SK-N-MC (cell line): ENCODE data around the gene SESTD1.
"Not testable (repeated sequence)": the region's sequence is repeated elsewhere in the genome, so short reads cannot be mapped to it uniquely, and the experiment has no call there.

Experiments
- DNase-seq: peaks from one replicate; pipeline ENCODE4 v3.0.0-alpha.2; 2011; ENCODE audit warnings: low read depth, low spot score
- H3K27ac ChIP-seq: fragments of 200-600 bp; sonication (generic); 2 replicates; pipeline ENCODE4 v1.5.1; 2016; ENCODE audit warnings: mixed run types
- H3K36me3 ChIP-seq: fragments of 200-600 bp; sonication (generic); 2 replicates; pipeline ENCODE4 v1.6.1; 2017; ENCODE audit warnings: antibody characterized with exemption, low read length, mixed read lengths; ENCODE audit not compliant: insufficient read depth
- H3K4me3 ChIP-seq: fragments of 200-600 bp; sonication (generic); 2 replicates; pipeline ENCODE4 v1.5.1; 2016
- H3K9ac ChIP-seq: fragments of 200-600 bp; sonication (generic); 2 replicates; pipeline ENCODE4 v1.8.0; 2017; ENCODE audit warnings: mixed run types, mixed read lengths; ENCODE audit not compliant: insufficient read length
- H3K9me3 ChIP-seq: fragments of 200-600 bp; sonication (generic); 2 replicates; pipeline ENCODE4 v1.6.1; 2017; ENCODE audit warnings: low read depth, mild to moderate bottlenecking, antibody characterized with exemption, low read length, moderate library complexity, mixed read lengths
- EZH2 ChIP-seq: fragments of 200-600 bp; sonication (generic); IDR thresholded peaks from one replicate; pipeline ENCODE4 v1.6.1; 2017; ENCODE audit warnings: antibody characterized with exemption
- FOXP2 ChIP-seq: optimal IDR thresholded peaks from 2 replicates; pipeline ENCODE3; 2011; ENCODE audit warnings: mild to moderate bottlenecking, moderate library complexity; ENCODE audit not compliant: insufficient read depth; ENCODE audit errors: extremely low read length, control extremely low read depth
- POLR2AphosphoS5 ChIP-seq: IDR thresholded peaks from 2 replicates; pipeline ENCODE4 v1.6.1; 2012; ENCODE audit warnings: mild to moderate bottlenecking, low read depth, low read length, borderline replicate concordance

The SESTD1 gene

GRCh38 chr2:179226203-179226960, 38.2 kb downstream of the SESTD1 start:
- Histone ChIP-seq H3K9ac (no peak overlapping the region), H3K36me3 (no peaks in the 10 kb centered on the region; the same call in 1 of the 2 replicates), H3K4me3 (peak overlapping the region; percentile 25; the same call in 1 of the 2 replicates), H3K27ac (peak overlapping the region; percentile 69; the same call in 1 of the 2 replicates), H3K9me3 (no peaks in the 10 kb centered on the region)
- DNase-seq, result no peak
- no peak for TF ChIP-seq FOXP2
- no peak for TF ChIP-seq EZH2
- no peak; the same call in 1 of the 2 replicates for TF ChIP-seq POLR2AphosphoS5

GRCh38 chr2:179224361-179224760, 40.3 kb downstream of the SESTD1 start:
- TF ChIP-seq FOXP2 (no peak), EZH2 (no peak), POLR2AphosphoS5 (no peak)
- Histone ChIP-seq H3K4me3 (no peak overlapping the region), H3K36me3 (no peaks in the 10 kb centered on the region; the same call in 1 of the 2 replicates), H3K27ac (no peak overlapping the region), H3K9ac (no peak overlapping the region), H3K9me3 (no peaks in the 10 kb centered on the region)
- no peak for DNase-seq

GRCh38 chr2:179222076-179222475, 42.6 kb downstream of the SESTD1 start:
- DNase-seq, result no peak
- no peak overlapping the region for H3K4me3 ChIP-seq
- no peak overlapping the region for H3K27ac ChIP-seq
- no peaks in the 10 kb centered on the region for H3K36me3 ChIP-seq
- TF ChIP-seq POLR2AphosphoS5 (no peak), FOXP2 (no peak), EZH2 (no peak)
- no peaks in the 10 kb centered on the region for H3K9me3 ChIP-seq
- no peak overlapping the region for H3K9ac ChIP-seq

- DNase-seq, result peak; percentile 50
- no peak overlapping the region for H3K27ac ChIP-seq
- TF ChIP-seq EZH2 (no peak), POLR2AphosphoS5 (no peak), FOXP2 (no peak)
- H3K9ac ChIP-seq, result no peak overlapping the region
- H3K36me3 ChIP-seq, result no peaks in the 10 kb centered on the region
- no peaks in the 10 kb centered on the region for H3K9me3 ChIP-seq
- no peak overlapping the region for H3K4me3 ChIP-seq
Measured at GRCh38 chr2:179218848-179219594, 45.6 kb downstream of the SESTD1 start.

- not testable (repeated sequence) for H3K9me3 ChIP-seq, H3K27ac ChIP-seq, H3K36me3 ChIP-seq, DNase-seq, H3K9ac ChIP-seq, H3K4me3 ChIP-seq
Measured at GRCh38 chr2:179214671-179215070, 50.0 kb downstream of the SESTD1 start.

GRCh38 chr2:179211355-179211754, 53.3 kb downstream of the SESTD1 start:
- Histone ChIP-seq H3K27ac (no peak overlapping the region), H3K4me3 (no peak overlapping the region), H3K9me3 (0 out of 2 replicates have a peak, but pooled peaks cover 5% of the 10 kb centered on the region), H3K36me3 (no peaks in the 10 kb centered on the region), H3K9ac (no peak overlapping the region)
- no peak for TF ChIP-seq EZH2
- TF ChIP-seq POLR2AphosphoS5, result no peak
- no peak for TF ChIP-seq FOXP2
- no peak for DNase-seq

GRCh38 chr2:179208277-179208676, 56.4 kb downstream of the SESTD1 start:
- not testable (repeated sequence) for H3K36me3 ChIP-seq, H3K9ac ChIP-seq, H3K4me3 ChIP-seq, DNase-seq, H3K27ac ChIP-seq
- H3K9me3 ChIP-seq, result peaks cover 10% of the 10 kb centered on the region

GRCh38 chr2:179207047-179207446, 57.6 kb downstream of the SESTD1 start:
- no peak for TF ChIP-seq POLR2AphosphoS5
- TF ChIP-seq FOXP2, result no peak
- no peak for TF ChIP-seq EZH2
- H3K4me3 ChIP-seq, result no peak overlapping the region
- H3K9me3 ChIP-seq, result peaks cover 10% of the 10 kb centered on the region
- no peak overlapping the region for H3K9ac ChIP-seq
- no peak for DNase-seq
- no peaks in the 10 kb centered on the region for H3K36me3 ChIP-seq
- H3K27ac ChIP-seq, result no peak overlapping the region

GRCh38 chr2:179201869-179202268, 62.8 kb downstream of the SESTD1 start:
- H3K9ac ChIP-seq, result no peak overlapping the region
- H3K4me3 ChIP-seq, result no peak overlapping the region
- DNase-seq, result peak; percentile 3
- H3K9me3 ChIP-seq, result peaks cover 6% of the 10 kb centered on the region
- TF ChIP-seq POLR2AphosphoS5 (no peak), FOXP2 (no peak), EZH2 (no peak)
- H3K27ac ChIP-seq, result no peak overlapping the region
- H3K36me3 ChIP-seq, result no peaks in the 10 kb centered on the region

GRCh38 chr2:179195926-179196590, 68.6 kb downstream of the SESTD1 start:
- not testable (repeated sequence) for H3K36me3 ChIP-seq, DNase-seq, H3K4me3 ChIP-seq, H3K9me3 ChIP-seq, H3K9ac ChIP-seq, H3K27ac ChIP-seq
